D341Med (cell line): ENCODE measurements around the gene GNG7.
"Not testable (repeated sequence)": the region's sequence is repeated elsewhere in the genome, so short reads cannot be mapped to it uniquely, and the experiment has no call there.

Source experiments
- DNase-seq: peaks from one replicate; pipeline ENCODE4 v3.0.0; 2012; ENCODE audit warnings: low spot score

GNG7 gene

DNA sequence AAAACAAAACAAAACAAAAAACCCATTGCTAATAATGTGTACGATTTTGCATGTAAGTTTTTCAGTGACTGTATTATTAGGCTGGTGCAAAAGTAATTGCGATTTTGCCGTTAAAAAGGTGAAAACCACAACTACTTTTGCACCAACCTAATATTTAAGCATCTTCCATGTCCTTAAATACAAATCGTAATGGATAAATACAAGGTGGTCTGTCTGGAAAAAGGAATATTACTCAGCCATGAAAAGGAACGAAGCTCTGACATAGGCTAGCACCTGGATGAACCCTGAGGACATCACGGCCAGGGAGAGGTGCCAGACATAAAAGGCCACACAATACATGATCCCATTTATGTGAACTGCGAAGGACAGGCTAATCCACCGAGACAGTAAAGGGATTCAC, 193.4 kb downstream of the GNG7 start:
- DNase-seq = no peak

- DNase-seq = no peak
These were observed 195.4 kb downstream of the GNG7 start for GRCh38 chr19:2507109-2507508.

- DNase-seq = not testable (repeated sequence)
These were observed 195.8 kb downstream of the GNG7 start for GRCh38 chr19:2506656-2507055.

DNA sequence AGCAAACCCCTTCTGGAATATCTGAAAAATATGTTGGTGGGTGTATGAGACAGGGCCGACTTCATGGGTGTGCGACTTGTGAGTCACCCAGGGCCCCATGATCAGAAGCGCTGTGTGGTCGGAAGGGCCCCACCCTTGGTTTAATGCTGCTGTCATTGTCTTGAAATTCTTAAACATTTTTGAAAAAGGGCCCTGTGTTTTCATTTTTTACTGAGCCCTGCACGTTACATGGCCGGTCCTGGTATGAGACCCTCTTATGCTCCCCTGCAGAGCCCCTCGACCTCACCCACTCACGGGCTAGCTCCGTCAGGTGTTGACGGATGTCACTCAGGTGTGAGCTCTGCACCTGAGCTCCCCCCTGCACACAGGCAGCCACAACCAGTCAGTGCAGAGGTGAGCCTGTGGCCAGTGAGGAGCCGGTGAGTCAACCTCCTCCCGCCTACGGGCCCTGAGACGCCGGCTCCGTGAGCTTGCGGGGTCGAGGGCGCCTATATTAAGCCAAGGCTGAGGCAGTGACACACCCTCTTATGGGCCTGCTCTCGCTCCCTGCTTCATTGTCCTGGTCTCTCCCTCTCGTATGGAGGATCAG, 198.9 kb downstream of the GNG7 start:
- no peak for DNase-seq

DNA sequence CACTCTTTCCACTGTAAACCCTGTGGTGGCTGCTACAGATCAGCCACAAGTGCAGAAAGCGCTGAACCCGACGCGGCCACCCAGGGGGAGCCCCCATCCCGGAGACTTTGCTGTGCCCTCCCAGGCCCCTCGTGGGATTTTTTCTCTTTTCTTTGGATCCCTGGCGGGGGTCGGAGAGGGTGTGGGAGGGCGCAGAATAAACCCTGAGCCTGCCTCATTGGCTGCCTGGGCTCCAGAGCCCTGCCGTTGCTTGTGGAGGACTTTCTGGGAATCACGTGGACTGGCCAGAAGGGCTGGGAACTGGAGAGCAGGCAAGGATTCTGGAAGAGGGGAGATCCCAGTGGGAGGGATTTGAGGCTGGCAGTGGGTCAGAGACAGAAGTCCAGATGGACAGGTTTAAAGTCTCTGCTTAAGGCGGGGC, 201.6 kb downstream of the GNG7 start:
- peak; percentile 86 for DNase-seq

DNA sequence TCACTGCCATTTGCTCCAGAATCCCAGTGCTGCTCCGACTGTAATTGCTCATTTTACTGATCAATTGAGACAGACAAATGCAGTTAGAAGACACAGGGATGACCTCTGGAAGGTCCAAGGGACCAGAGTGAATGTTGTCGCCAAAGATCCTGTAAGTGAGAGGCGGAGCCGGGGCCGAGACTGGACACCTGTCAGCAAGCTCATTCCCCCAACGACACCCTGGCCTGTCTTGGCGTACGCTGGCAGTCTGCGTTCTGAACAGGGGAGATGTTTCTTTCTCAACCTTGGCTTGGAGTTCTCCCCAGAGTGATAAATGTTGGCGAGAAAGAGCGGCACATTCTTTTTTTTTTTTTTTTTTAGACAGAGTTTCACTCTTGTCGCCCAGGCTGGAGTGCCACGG, 202.3 kb downstream of the GNG7 start:
- DNase-seq = no peak

DNA sequence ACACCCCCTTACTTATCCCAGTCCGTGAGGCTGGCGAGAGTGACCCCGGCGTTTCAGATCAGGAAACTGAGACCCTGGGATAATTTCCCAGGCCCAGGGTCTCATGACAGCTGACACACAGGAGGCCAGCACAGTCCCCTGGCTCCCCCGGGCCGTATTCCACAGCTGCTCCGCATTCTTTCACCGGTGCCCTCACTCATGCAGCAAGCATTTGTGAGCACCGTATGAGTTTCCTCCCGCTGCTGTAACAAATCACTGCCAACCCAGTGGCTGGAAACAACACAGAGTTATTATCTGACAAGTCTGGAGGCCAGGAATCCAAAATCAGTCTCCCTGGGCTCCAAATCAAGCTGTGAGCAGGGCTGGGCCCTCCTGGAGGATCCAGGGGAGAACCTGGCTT, 205.3 kb downstream of the GNG7 start:
- DNase-seq = no peak

DNA sequence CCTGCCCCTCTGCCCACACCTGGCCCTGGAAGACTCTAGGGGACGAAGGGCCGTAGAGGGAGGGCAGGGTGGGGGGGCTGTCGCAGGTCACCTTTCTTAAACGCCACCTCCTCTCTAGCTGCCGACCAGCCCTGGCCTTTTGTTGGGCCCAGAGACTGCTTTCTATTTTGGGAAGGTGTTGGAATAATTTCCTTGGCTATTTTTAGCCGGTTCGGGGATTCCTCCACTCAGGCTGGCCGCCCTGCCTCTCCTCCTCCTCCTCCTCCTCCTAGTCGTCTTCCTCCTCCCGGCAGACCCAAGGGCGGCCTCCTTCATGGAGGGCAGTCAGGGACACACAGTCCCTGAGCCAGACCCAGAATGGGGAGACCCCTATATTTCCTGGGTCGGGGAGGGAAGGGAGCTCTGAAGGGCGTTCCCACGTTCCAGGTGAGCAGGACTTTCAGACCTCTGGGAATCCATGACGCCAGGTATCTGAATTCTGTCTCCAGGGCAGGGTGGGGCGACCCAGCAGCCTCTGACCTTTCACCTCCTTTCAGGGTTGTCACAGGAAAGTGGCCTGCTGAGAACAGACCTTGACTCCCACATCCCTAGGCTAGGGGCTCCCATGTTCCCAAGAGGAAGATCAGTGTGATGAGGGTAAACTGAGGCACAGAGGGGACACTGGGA, 206.7 kb downstream of the GNG7 start:
- no peak for DNase-seq

- DNase-seq = peak; percentile 59
These were observed 207.3 kb downstream of the GNG7 start for GRCh38 chr19:2495130-2495641.

DNA sequence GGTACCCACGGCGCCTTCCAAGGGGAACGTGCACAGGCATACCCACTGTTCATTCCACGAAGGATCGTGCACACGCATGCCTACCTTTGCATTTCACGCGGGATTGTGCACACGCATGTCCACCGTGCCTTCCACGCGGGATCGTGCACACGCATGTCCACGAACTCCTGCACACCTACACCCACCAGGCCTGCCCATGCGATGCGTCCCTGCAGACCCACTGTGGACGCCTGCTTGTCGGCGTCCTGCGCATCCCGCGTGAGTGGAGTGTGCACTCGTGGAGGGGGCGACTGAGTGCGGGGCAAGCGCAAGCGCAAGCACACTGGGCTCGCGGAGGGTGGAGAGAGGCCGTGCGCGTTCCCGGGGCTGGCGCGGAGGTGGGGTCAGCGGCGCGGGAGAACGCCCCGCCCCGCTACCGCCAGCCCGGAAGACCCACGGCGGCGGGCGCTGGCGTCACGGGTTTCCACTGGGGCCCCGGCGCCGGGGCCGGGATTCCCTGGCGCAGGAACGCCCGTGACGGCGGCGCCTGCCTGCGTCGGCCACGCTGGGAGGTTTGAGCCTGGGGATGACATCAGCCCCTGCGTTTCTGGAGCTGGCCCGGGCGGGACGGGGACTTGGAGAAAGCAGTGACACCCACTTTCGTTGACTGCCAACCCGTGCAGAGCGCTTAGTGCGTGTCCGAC, 207.9 kb downstream of the GNG7 start:
- DNase-seq = peak; percentile 80

DNA sequence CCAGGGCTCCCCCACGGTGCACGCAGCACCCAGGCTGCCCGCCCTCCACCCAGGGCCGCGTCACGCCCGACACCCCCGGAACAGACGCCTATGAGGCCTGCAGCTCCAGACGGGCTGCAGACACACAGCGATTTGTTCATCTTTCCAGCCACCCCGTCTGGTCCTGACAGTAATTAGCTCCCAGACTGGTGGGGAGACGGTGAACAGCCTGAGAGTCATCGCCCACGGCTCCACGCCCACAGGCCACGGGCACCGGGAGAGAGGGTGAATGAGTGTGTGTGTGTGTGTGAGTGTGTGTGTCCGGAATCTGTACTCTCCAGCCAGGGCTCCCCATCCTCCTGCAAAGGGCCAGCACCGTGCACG, 208.4 kb downstream of the GNG7 start:
- DNase-seq = no peak

- not testable (repeated sequence) for DNase-seq
These were observed 209.0 kb downstream of the GNG7 start for GRCh38 chr19:2493448-2493847.

GRCh38 chr19:2492870-2493269, 209.6 kb downstream of the GNG7 start:
- DNase-seq = no peak

DNA sequence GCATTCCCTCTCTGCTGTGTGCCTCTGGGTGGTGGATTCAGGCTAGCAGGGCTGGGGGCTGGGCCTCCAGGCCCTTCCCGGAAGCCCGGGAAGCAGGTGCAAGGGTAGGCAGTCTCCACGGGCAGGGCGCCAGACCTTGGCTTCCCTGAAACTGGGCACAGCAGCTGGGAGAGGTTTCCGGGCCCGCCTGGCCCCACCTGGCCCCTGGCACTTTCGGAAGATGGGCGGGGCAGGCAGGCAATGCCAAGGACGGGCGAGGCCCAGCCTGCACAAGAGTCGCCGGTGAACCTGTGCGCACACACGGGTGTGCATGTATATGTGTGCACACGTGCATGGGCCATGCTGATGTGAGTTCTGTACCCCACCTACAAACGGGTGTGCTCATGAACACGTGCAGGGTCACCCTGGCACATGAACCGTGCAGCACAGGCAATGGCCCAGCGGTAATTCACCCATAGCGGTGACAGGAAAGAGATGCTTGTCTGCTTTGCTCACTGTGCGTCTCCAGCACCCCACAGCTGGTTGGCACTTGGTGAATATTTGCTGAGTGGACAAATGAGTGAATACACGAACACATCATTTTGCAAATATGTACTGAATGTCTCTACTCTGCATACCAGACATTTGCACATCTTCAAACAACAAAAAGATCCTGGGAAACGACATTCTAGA, 211.2 kb downstream of the GNG7 start:
- DNase-seq = peak; percentile 30

DNA sequence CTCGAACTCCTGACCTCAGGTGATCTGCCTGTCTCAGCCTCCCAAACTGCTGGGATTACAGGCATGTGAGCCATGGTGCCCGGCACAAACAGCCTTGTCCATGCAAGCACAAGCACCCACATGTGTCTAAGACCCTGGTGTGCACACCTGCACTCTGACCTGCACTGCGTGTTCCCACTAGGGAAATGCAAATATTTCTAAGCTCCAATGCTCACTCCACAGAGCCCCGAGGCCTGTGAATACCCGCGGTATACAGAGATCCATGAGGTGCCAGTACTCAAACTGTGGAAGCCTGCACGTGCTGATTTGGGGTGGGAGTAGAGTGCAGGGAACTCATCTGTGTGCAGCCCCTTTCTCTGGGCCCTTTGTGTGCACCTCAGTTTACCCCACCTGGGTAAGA, 211.8 kb downstream of the GNG7 start:
- peak; percentile 11 for DNase-seq

GRCh38 chr19:2488942-2489731, 213.4 kb downstream of the GNG7 start:
- DNase-seq = peak; percentile 76

- DNase-seq = no peak
These were observed 214.0 kb downstream of the GNG7 start for GRCh38 chr19:2488405-2488941.

DNA sequence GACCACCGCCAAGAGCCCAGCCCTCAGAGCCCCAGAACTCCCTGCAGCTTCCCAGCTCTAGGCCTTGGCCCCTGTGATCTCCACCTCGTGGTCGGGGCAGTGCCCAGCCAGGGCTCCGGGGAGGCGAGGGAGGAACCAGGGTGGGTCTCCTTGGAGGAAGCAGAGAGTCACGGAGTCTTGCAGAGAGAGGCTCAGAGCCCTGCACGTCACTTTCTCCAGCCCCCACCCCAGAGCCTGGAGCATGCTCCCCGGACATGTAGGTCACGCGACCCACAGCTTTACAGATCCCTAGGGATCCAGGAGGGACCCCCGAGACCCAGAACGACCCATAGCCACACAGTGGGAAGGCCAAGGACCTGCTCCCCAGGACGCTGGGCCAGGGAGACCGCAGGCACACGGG, 214.7 kb downstream of the GNG7 start:
- DNase-seq = no peak

DNA sequence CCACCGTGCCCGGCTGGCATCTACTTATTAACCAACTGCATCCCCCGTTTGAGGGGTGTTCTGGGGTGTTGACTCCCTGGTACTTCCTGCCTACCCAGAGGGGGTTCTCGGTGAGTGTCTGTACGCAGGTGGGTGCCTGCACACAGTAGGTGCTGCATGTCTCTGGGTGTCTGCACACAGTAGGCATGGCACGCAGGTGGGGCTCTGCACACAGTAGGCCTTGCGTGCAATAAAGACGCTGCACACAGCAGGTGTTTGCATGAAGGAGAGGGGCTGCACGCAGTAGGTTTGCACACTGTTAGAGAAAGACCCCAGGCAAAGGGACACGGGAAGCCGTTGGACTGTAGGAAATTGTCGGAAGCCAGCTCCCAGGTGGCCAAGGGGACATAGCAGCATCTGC, 215.4 kb downstream of the GNG7 start:
- no peak for DNase-seq

- DNase-seq = no peak
These were observed 217.1 kb downstream of the GNG7 start for GRCh38 chr19:2485428-2485827.

- no peak for DNase-seq
These were observed 218.1 kb downstream of the GNG7 start for GRCh38 chr19:2484178-2484937.
